Urinary bladder (tissue), 4 donors: Measurements from ENCODE around the gene ERICH2. TPM values are rescaled to one million over a fixed set of nuclear protein-coding genes. Genes with fewer than 3 reads are reported as not detected.
"Not testable (repeated sequence)": the region's sequence is repeated elsewhere in the genome, so short reads cannot be mapped to it uniquely, and the experiment has no call there.

Source experiments
- DNase-seq: peaks from one replicate; pipeline ENCODE4 v3.0.0-alpha.2; 2015; ENCODE audit errors: extremely low spot score
- H3K27ac ChIP-seq: one replicate; pipeline ENCODE4 v1.5.1; 2013; ENCODE audit warnings: low read depth, mild to moderate bottlenecking, moderate library complexity
- H3K36me3 ChIP-seq: one replicate; pipeline ENCODE4 v1.6.1; 2013; ENCODE audit warnings: mild to moderate bottlenecking, moderate library complexity; ENCODE audit not compliant: insufficient read depth
- H3K4me1 ChIP-seq: one replicate; pipeline ENCODE4 v1.6.1; 2013; ENCODE audit warnings: mild to moderate bottlenecking, moderate library complexity; ENCODE audit not compliant: insufficient read depth
- H3K4me3 ChIP-seq: one replicate; pipeline ENCODE4 v1.5.1; 2013; ENCODE audit warnings: low read depth, low read length
- whole genome bisulfite sequencing: extraction: QIAGEN DNeasy Blood & Tissue Kit; methylation state at CpG from one replicate; pipeline ENCODE4 v1.1.7; 2013; 5-methylcytosine and 5-hydroxymethylcytosine counted together
- polyA plus RNA-seq: library from polyadenylated mRNA; stranded (reverse); fragments of 200-250 nt; gene quantifications from one replicate; pipeline ENCODE4 v1.2.3, GENCODE V29; 2013
- total RNA-seq: library from RNA; depleted of rRNA; stranded (reverse); fragments of >200 nt; gene quantifications from one replicate; pipeline ENCODE4 v1.2.3, GENCODE V29; 2014
- donor health status: healthy with polysubstance abuse.
- donor health status: healthy.

ERICH2 gene
- total and polyA plus RNA-seq, 2 donors, result 0.77 TPM; not detected in 1

GRCh38 chr2:170742896-170743529, 27.2 kb upstream of the ERICH2 start:
- WGBS, result 75% methylated on average over 6 of the region's 6 CpGs
- Histone ChIP-seq H3K4me3 (no peak overlapping the region), H3K36me3 (no peaks in the 10 kb centered on the region)

GRCh38 chr2:170743530-170744239, 26.5 kb upstream of the ERICH2 start:
- no peak for DNase-seq
- H3K27ac ChIP-seq, result no peak overlapping the region
- no peaks in the 10 kb centered on the region for H3K36me3 ChIP-seq
- no peaks in the 10 kb centered on the region for H3K4me1 ChIP-seq
- WGBS, result 56% methylated on average over 8 of the region's 8 CpGs
- no peak overlapping the region for H3K4me3 ChIP-seq

More at GRCh38 chr2:170742896-170743529, 27.2 kb upstream of the ERICH2 start:
- Histone ChIP-seq H3K27ac (no peak overlapping the region), H3K4me1 (no peaks in the 10 kb centered on the region)
- DNase-seq, result no peak

- DNase-seq, result no peak
- Histone ChIP-seq H3K4me3 (no peak overlapping the region), H3K27ac (no peak overlapping the region), H3K4me1 (no peaks in the 10 kb centered on the region), H3K36me3 (no peaks in the 10 kb centered on the region)
- 92% methylated on average over 14 of the region's 14 CpGs for WGBS
These were observed 25.8 kb upstream of the ERICH2 start for GRCh38 chr2:170744248-170745002.

GRCh38 chr2:170745305-170745704, 24.9 kb upstream of the ERICH2 start:
- no peak for DNase-seq
- WGBS, result 38% methylated on average over 6 of the region's 6 CpGs
- no peaks in the 10 kb centered on the region for H3K36me3 ChIP-seq
- no peak overlapping the region for H3K27ac ChIP-seq
- no peaks in the 10 kb centered on the region for H3K4me1 ChIP-seq
- no peak overlapping the region for H3K4me3 ChIP-seq

- no peak overlapping the region for H3K27ac ChIP-seq
- H3K4me1 ChIP-seq, result no peaks in the 10 kb centered on the region
- 48% methylated on average over 4 of the region's 4 CpGs for WGBS
- H3K4me3 ChIP-seq, result no peak overlapping the region
- DNase-seq, result no peak
- H3K36me3 ChIP-seq, result no peaks in the 10 kb centered on the region
These were observed 22.3 kb upstream of the ERICH2 start for GRCh38 chr2:170747921-170748320.

- not testable (repeated sequence) for H3K36me3 ChIP-seq, DNase-seq, H3K4me3 ChIP-seq, H3K27ac ChIP-seq, H3K4me1 ChIP-seq
- WGBS, result 94% methylated on average over 12 of the region's 12 CpGs
These were observed 18.6 kb upstream of the ERICH2 start for GRCh38 chr2:170751555-170751954.

- H3K36me3 ChIP-seq, result no peaks in the 10 kb centered on the region
- H3K4me3 ChIP-seq, result no peak overlapping the region
- DNase-seq, result no peak
- H3K4me1 ChIP-seq, result no peaks in the 10 kb centered on the region
- no peak overlapping the region for H3K27ac ChIP-seq
These were observed 8.6 kb upstream of the ERICH2 start for GRCh38 chr2:170761572-170761971.

GRCh38 chr2:170762760-170763159, 7.4 kb upstream of the ERICH2 start:
- Histone ChIP-seq H3K27ac (no peak overlapping the region), H3K4me3 (no peak overlapping the region), H3K36me3 (no peaks in the 10 kb centered on the region), H3K4me1 (no peaks in the 10 kb centered on the region)
- DNase-seq, result no peak
- 71% methylated on average over 7 of the region's 7 CpGs for WGBS

GRCh38 chr2:170763232-170763631, 6.9 kb upstream of the ERICH2 start:
- Histone ChIP-seq H3K27ac (no peak overlapping the region), H3K4me1 (no peaks in the 10 kb centered on the region), H3K36me3 (no peaks in the 10 kb centered on the region), H3K4me3 (no peak overlapping the region)
- 88% methylated on average over 4 of the region's 4 CpGs for WGBS
- no peak for DNase-seq

GRCh38 chr2:170764880-170765261, 5.3 kb upstream of the ERICH2 start:
- H3K27ac ChIP-seq, result no peak overlapping the region
- no peaks in the 10 kb centered on the region for H3K36me3 ChIP-seq
- no peaks in the 10 kb centered on the region for H3K4me1 ChIP-seq
- H3K4me3 ChIP-seq, result no peak overlapping the region
- WGBS, result 28% methylated on average over 2 of the region's 2 CpGs
- DNase-seq, result no peak

- Histone ChIP-seq H3K4me1 (no peaks in the 10 kb centered on the region), H3K4me3 (no peak overlapping the region), H3K36me3 (no peaks in the 10 kb centered on the region), H3K27ac (no peak overlapping the region)
- whole genome bisulfite sequencing, result 32% methylated on average over 4 of the region's 4 CpGs
- DNase-seq, result no peak
These were observed 3.5 kb upstream of the ERICH2 start for GRCh38 chr2:170766693-170767092.

GRCh38 chr2:170770606-170771420, 635 bp downstream of the ERICH2 start:
- no peaks in the 10 kb centered on the region for H3K4me1 ChIP-seq
- H3K36me3 ChIP-seq, result no peaks in the 10 kb centered on the region
- peak; percentile 6 for DNase-seq
- peak overlapping the region; percentile 56 for H3K4me3 ChIP-seq
- H3K27ac ChIP-seq, result peak overlapping the region; percentile 61
- WGBS, result under 1% methylated on average over 82 of the region's 82 CpGs

GRCh38 chr2:170771421-170771937, 1.3 kb downstream of the ERICH2 start:
- H3K36me3 ChIP-seq, result no peaks in the 10 kb centered on the region
- H3K27ac ChIP-seq, result peak overlapping the region; percentile 61
- no peaks in the 10 kb centered on the region for H3K4me1 ChIP-seq
- WGBS, result 9% methylated on average over 15 of the region's 15 CpGs
- no peak for DNase-seq
- peak overlapping the region; percentile 56 for H3K4me3 ChIP-seq
